H1 (cell line): ENCODE results near the gene APP. TPM values are rescaled to one million over a fixed set of nuclear protein-coding genes. Genes with fewer than 3 reads are reported as not detected.

Experiments used
- CTCF ChIA-PET: fragments of 300-600 bp; sonication (Branson Sonifier 250); formaldehyde crosslinking; loops from one replicate; lab custom pipeline; 2021; ENCODE audit not compliant: partially characterized antibody; lab: Charles Lee
- POLR2A ChIA-PET: fragments of 300-600 bp; sonication (Branson Sonifier 250); formaldehyde crosslinking; loops from one replicate; lab custom pipeline; 2021; ENCODE audit warnings: inconsistent platforms; ENCODE audit not compliant: partially characterized antibody; lab: Charles Lee
- DNase-seq, 2 experiments: peaks; one replicate each; pipeline versions ENCODE4 v3.0.0 to v3.0.0-alpha.2; 2010 to 2022; ENCODE audit warnings: low spot score in 2 of 2, low read depth in 1 of 2, mixed read lengths in 1 of 2
- FAIRE-seq: peaks from 2 replicates; lab custom pipeline; 2011; peaks lifted over from hg19 to GRCh38; lab: Jason Lieb, UNC
- H2AFZ ChIP-seq: 2 replicates; pipeline ENCODE4 v1.8.1; 2012; ENCODE audit warnings: low read length, inconsistent platforms
- H2AK5ac ChIP-seq: 2 replicates; pipeline ENCODE4 v1.6.1; 2013; ENCODE audit warnings: low read depth, low read length
- H2BK120ac ChIP-seq: replicated peaks from 2 replicates; pipeline ENCODE3; 2013; ENCODE audit warnings: low read depth, low read length, inconsistent platforms
- H2BK12ac ChIP-seq: 2 replicates; pipeline ENCODE4 v1.6.1; 2013; ENCODE audit warnings: low read depth, low read length
- H2BK15ac ChIP-seq: 2 replicates; pipeline ENCODE4 v1.6.1; 2013; ENCODE audit warnings: low read length
- H2BK20ac ChIP-seq: 2 replicates; pipeline ENCODE4 v1.6.1; 2013; ENCODE audit warnings: low read length
- H2BK5ac ChIP-seq: 2 replicates; pipeline ENCODE4 v1.6.1; 2013; ENCODE audit warnings: low read depth, low read length
- H3K14ac ChIP-seq: 2 replicates; pipeline ENCODE4 v1.6.1; 2013; ENCODE audit warnings: inconsistent platforms; ENCODE audit not compliant: insufficient read length
- H3K18ac ChIP-seq: 2 replicates; pipeline ENCODE4 v1.6.1; 2013; ENCODE audit warnings: low read length; ENCODE audit errors: extremely low read depth
- H3K23ac ChIP-seq: 2 replicates; pipeline ENCODE4 v1.6.1; 2013; ENCODE audit warnings: inconsistent platforms; ENCODE audit not compliant: insufficient read length
- H3K23me2 ChIP-seq: 2 replicates; pipeline ENCODE4 v1.6.1; 2013; ENCODE audit warnings: low read depth, low read length
- H3K27ac ChIP-seq: 2 replicates; pipeline ENCODE4 v1.6.1; 2011; ENCODE audit warnings: low read depth, low read length, inconsistent platforms
- H3K27me3 ChIP-seq, 4 experiments: replicated peaks in 1 of 4; 1 replicate in 1 of 4; 2 replicates in 3 of 4; pipeline versions ENCODE4 v1.6.1 to v1.8.1; 2011 to 2013; ENCODE audit warnings: low read length in 3 of 4, mild to moderate bottlenecking in 3 of 4, inconsistent platforms in 2 of 4, mixed read lengths in 2 of 4, moderate library complexity in 1 of 4; ENCODE audit not compliant: control insufficient read depth in 3 of 4, insufficient read depth in 3 of 4; ENCODE audit errors: extremely low read depth in 1 of 4
- H3K36me3 ChIP-seq, 4 experiments: 2 replicates each; pipeline versions ENCODE4 v1.6.1 to v1.8.1; 2011 to 2013; ENCODE audit warnings: mild to moderate bottlenecking in 4 of 4, low read length in 3 of 4, moderate library complexity in 2 of 4, control low read depth in 1 of 4, inconsistent platforms in 1 of 4; ENCODE audit not compliant: insufficient read depth in 4 of 4, control insufficient read depth in 2 of 4
- H3K4ac ChIP-seq: replicated peaks from 2 replicates; pipeline ENCODE3; 2013; ENCODE audit warnings: low read length, low read depth, mixed read lengths, inconsistent platforms; ENCODE audit not compliant: insufficient read length
- H3K4me1 ChIP-seq, 4 experiments: replicated peaks in 1 of 4; 1 replicate in 1 of 4; 2 replicates in 3 of 4; pipeline versions ENCODE4 v1.6.1 to v1.8.1; 2011 to 2013; ENCODE audit warnings: low read length in 3 of 4, inconsistent platforms in 2 of 4, mixed read lengths in 1 of 4; ENCODE audit not compliant: insufficient read depth in 4 of 4, control insufficient read depth in 3 of 4
- H3K4me2 ChIP-seq, 2 experiments: 2 replicates each; pipeline versions ENCODE4 v1.6.1 to v1.8.1; 2011 to 2013; ENCODE audit warnings: low read depth in 2 of 2, low read length in 2 of 2, control low read depth in 1 of 2, inconsistent platforms in 1 of 2, mild to moderate bottlenecking in 1 of 2; ENCODE audit not compliant: insufficient read depth in 1 of 2
- H3K4me3 ChIP-seq, 4 experiments: fragments of 200-600, 300-600 bp in 1 of 4; sonication (generic), shearing (Covaris generic), sonication (Bioruptor Twin) in 1 of 4; 2 replicates each; pipeline versions ENCODE4 v1.5.1 to v1.8.1; 2011 to 2016; ENCODE audit warnings: low read length in 4 of 4, low read depth in 3 of 4, control low read depth in 2 of 4, inconsistent platforms in 2 of 4, mild to moderate bottlenecking in 2 of 4, mixed read lengths in 1 of 4, moderate library complexity in 1 of 4; ENCODE audit not compliant: insufficient read depth in 2 of 4; ENCODE audit errors: extremely low read depth in 1 of 4
- H3K56ac ChIP-seq: replicated peaks from 2 replicates; pipeline ENCODE3; 2013; ENCODE audit warnings: low read depth, mild to moderate bottlenecking, mixed read lengths, low read length, inconsistent platforms; ENCODE audit not compliant: insufficient read length
- H3K79me1 ChIP-seq: 2 replicates; pipeline ENCODE4 v1.6.1; 2013; ENCODE audit warnings: low read depth, low read length, control low read depth
- H3K79me2 ChIP-seq, 2 experiments: 2 replicates each; pipeline versions ENCODE4 v1.6.1 to v1.8.1; 2012 to 2013; ENCODE audit warnings: low read length in 2 of 2, mild to moderate bottlenecking in 2 of 2, inconsistent platforms in 1 of 2; ENCODE audit not compliant: insufficient read depth in 2 of 2, control insufficient read depth in 1 of 2
- H3K9ac ChIP-seq, 4 experiments: replicated peaks in 1 of 4; 1 replicate in 1 of 4; 2 replicates in 3 of 4; pipeline versions ENCODE4 v1.6.1 to v1.8.1; 2011 to 2013; ENCODE audit warnings: low read depth in 3 of 4, low read length in 3 of 4, control low read depth in 2 of 4, mild to moderate bottlenecking in 2 of 4, moderate library complexity in 2 of 4, inconsistent platforms in 1 of 4; ENCODE audit errors: extremely low read depth in 1 of 4
- H3K9me3 ChIP-seq, 2 experiments: 2 replicates each; pipeline versions ENCODE4 v1.6.1 to v1.8.1; 2012 to 2013; ENCODE audit warnings: mild to moderate bottlenecking in 2 of 2, moderate library complexity in 2 of 2, control low read depth in 1 of 2, inconsistent platforms in 1 of 2, low read depth in 1 of 2, low read length in 1 of 2, mixed read lengths in 1 of 2; ENCODE audit not compliant: insufficient read depth in 2 of 2
- H4K20me1 ChIP-seq, 2 experiments: replicated peaks in 1 of 2; 2 replicates each; pipeline versions ENCODE3 to v1.8.1; 2011 to 2013; ENCODE audit warnings: inconsistent platforms in 2 of 2, low read length in 2 of 2, mild to moderate bottlenecking in 1 of 2; ENCODE audit not compliant: insufficient read depth in 2 of 2, control insufficient read depth in 1 of 2
- H4K5ac ChIP-seq: 2 replicates; pipeline ENCODE4 v1.6.1; 2013; ENCODE audit warnings: low read length, low read depth, mixed read lengths, inconsistent platforms; ENCODE audit not compliant: insufficient read length
- H4K8ac ChIP-seq: 2 replicates; pipeline ENCODE4 v1.8.0; 2013; ENCODE audit warnings: mild to moderate bottlenecking, moderate library complexity, low read length, inconsistent platforms; ENCODE audit not compliant: insufficient read depth; ENCODE audit errors: extremely low read depth
- H4K91ac ChIP-seq: replicated peaks from 2 replicates; pipeline ENCODE3; 2013; ENCODE audit warnings: low read length, mixed read lengths, inconsistent platforms; ENCODE audit not compliant: insufficient read length
- CREB1 ChIP-seq: IDR thresholded peaks from 2 replicates; pipeline ENCODE4 v1.6.1; 2012; ENCODE audit warnings: inconsistent platforms
- PHF8 ChIP-seq: fragments of 200-600 bp; sonication (generic); conservative IDR thresholded peaks from 2 replicates; pipeline ENCODE4 v1.7.1; 2012; ENCODE audit warnings: low read depth, mild to moderate bottlenecking, inconsistent platforms, low read length, moderate library complexity
- POLR2AphosphoS5 ChIP-seq: IDR thresholded peaks from 2 replicates; pipeline ENCODE4 v1.6.1; 2011; ENCODE audit warnings: low read depth, low read length
- RBBP5 ChIP-seq: IDR thresholded peaks from 2 replicates; pipeline ENCODE4 v1.7.1; 2012; ENCODE audit warnings: low read depth, mild to moderate bottlenecking, inconsistent platforms, low read length, moderate library complexity, borderline replicate concordance
- WGBS, 2 experiments: shearing (Covaris generic) in 1 of 2; methylation state at CpG; one replicate each; pipeline versions ENCODE4 v1.1.6 to v1.1.7; 2013 to 2015; ENCODE audit warnings: low lambda C conversion rate in 2 of 2, mixed read lengths in 2 of 2, inconsistent platforms in 1 of 2, low coverage in 1 of 2, missing lambda C conversion rate in 1 of 2; ENCODE audit not compliant: insufficient replicate concordance in 2 of 2, insufficient coverage in 1 of 2, insufficient read length in 1 of 2; ENCODE audit errors: extremely low coverage in 1 of 2, missing lambda C conversion rate in 1 of 2; 5-methylcytosine and 5-hydroxymethylcytosine counted together
- polyA plus RNA-seq, 7 experiments: library from polyadenylated mRNA; depleted of rRNA in 3 of 7; stranded (reverse) in 5 of 7; unstranded in 2 of 7; fragments of >200 nt in 5 of 7; fragments of 200-250 nt in 2 of 7; gene quantifications; 1 replicate in 5 of 7; 2 replicates in 1 of 7; 4 replicates in 1 of 7; pipeline versions ENCODE4 v1.2.1 to v1.2.3, GENCODE V29; 2011 to 2013; ENCODE audit warnings: missing spikeins in 2 of 7, mixed read lengths in 2 of 7
- total RNA-seq: library from RNA; stranded (reverse); fragmentation: NEBNext Ultra II Directional; extraction: Animal tissue kit (Norgen Biotek cat#: 25700); gene quantifications from 2 replicates; pipeline ENCODE4 v1.2.1, GENCODE V29; 2021

APP gene
- total and polyA plus RNA-seq, 2 of the 8 experiments (the other 6 are each of a cell fraction or from before 2014, with no cell fraction given): 375 to 551 TPM

- H3K9ac ChIP-seq: no peak overlapping the region
- no peak overlapping the region for H4K5ac ChIP-seq
- H2AFZ ChIP-seq: no peak overlapping the region
- no peak overlapping the region for H4K91ac ChIP-seq
- H3K14ac ChIP-seq: no peak overlapping the region
- peaks cover 0 to 4% of the 10 kb centered on the region in 2 experiments; a peak in 1 of 4 replicates for H3K79me2 ChIP-seq
- ChIA-PET POLR2A (no interaction called here), CTCF (interaction anchor here (0.6 to 1.5 kb wide), 3 partner anchors 38 to 799 kb away, joined by 4 read pairs; no protein-coding TSS in a partner anchor)
- no peak overlapping the region for H2AK5ac ChIP-seq
- no peak overlapping the region for H3K56ac ChIP-seq
- no peak overlapping the region for H3K18ac ChIP-seq
- H3K9me3 ChIP-seq: no peaks in the 10 kb centered on the region
- no peak overlapping the region for H4K8ac ChIP-seq
- H3K4me3 ChIP-seq: no peak overlapping the region
- H4K20me1 ChIP-seq: peaks cover 0 to 2% of the 10 kb centered on the region in 2 experiments
- 95% methylated on average over 6 of the region's 6 CpGs; no CpG with 5 or more reads in 1 of the 2 experiments for WGBS, 2 experiments
- no peak overlapping the region for H2BK20ac ChIP-seq
- no peak overlapping the region for H2BK5ac ChIP-seq
- H3K4me2 ChIP-seq: no peak overlapping the region
- no peak overlapping the region for H3K4ac ChIP-seq
- H2BK120ac ChIP-seq: no peak overlapping the region
- peaks cover 0 to 7% (median 4%) of the 10 kb centered on the region in 4 experiments; a peak in 3 of 7 replicates for H3K4me1 ChIP-seq
- H2BK15ac ChIP-seq: no peak overlapping the region
- no peak overlapping the region for H3K27ac ChIP-seq
- H3K79me1 ChIP-seq: peaks cover 2% of the 10 kb centered on the region; the same call in 1 of the 2 replicates
- H3K23ac ChIP-seq: no peak overlapping the region
- no peak for FAIRE-seq
- H3K23me2 ChIP-seq: no peaks in the 10 kb centered on the region
- no peak for DNase-seq
- H3K27me3 ChIP-seq: no peaks in the 10 kb centered on the region
- H2BK12ac ChIP-seq: no peak overlapping the region
- no peaks in the 10 kb centered on the region for H3K36me3 ChIP-seq
- TF ChIP-seq PHF8 (no peak), CREB1 (no peak), RBBP5 (no peak), POLR2AphosphoS5 (no peak)
These were observed 236.4 kb downstream of the APP start for GRCh38 chr21:25934130-25934529.
